ENCODE results near the gene FGF11.
A peak's percentile ranks its signal among the peaks of the same experiment; 100 is the strongest.

Gene FGF11

GRCh38 chr17:7439462-7440112, at the start of gene FGF11:
FGF11 (plus strand) TSS chr17:7439512; CDS start chr17:7439621, 109 bp downstream.
- TF ChIP-seq POLR2A (IDR thresholded peaks at IDR 0.05; ENCODE audit: low read length): no peak
- TF ChIP-seq GATA1 (IDR thresholded peaks at IDR 0.05; ENCODE audit: low read depth, low read length): no peak
- no peak for DNase-seq

GRCh38 chr17:7389924-7390910, 49.1 kb upstream of the FGF11 start:
- DNase-seq: no peak
- TF ChIP-seq GATA1 (IDR thresholded peaks at IDR 0.05; ENCODE audit: low read depth, low read length) (no peak), POLR2A (IDR thresholded peaks at IDR 0.05; ENCODE audit: low read length) (no peak)

- no peak for DNase-seq
Measured at GRCh38 chr17:7391307-7391706, 48.0 kb upstream of the FGF11 start.

GRCh38 chr17:7392696-7393612, 46.4 kb upstream of the FGF11 start:
- DNase-seq: no peak
- TF ChIP-seq GATA1 (IDR thresholded peaks at IDR 0.05; ENCODE audit: low read depth, low read length) (no peak), POLR2A (IDR thresholded peaks at IDR 0.05; ENCODE audit: low read length) (no peak)

More at GRCh38 chr17:7391307-7391706, 48.0 kb upstream of the FGF11 start:
- TF ChIP-seq GATA1 (IDR thresholded peaks at IDR 0.05; ENCODE audit: low read depth, low read length): no peak
- TF ChIP-seq POLR2A (IDR thresholded peaks at IDR 0.05; ENCODE audit: low read length): no peak

- DNase-seq: peak in 1 of 2 experiments; percentile 64
- TF ChIP-seq POLR2A (IDR thresholded peaks at IDR 0.05; ENCODE audit: low read length): no peak
- no peak for TF ChIP-seq GATA1 (IDR thresholded peaks at IDR 0.05; ENCODE audit: low read depth, low read length)
Measured at GRCh38 chr17:7393613-7394451, 45.5 kb upstream of the FGF11 start.

- peak; percentile 83 to 90 for DNase-seq
- TF ChIP-seq GATA1 (IDR thresholded peaks at IDR 0.05; ENCODE audit: low read depth, low read length) (no peak), POLR2A (IDR thresholded peaks at IDR 0.05; ENCODE audit: low read length) (peak; percentile 88)
Measured at GRCh38 chr17:7394452-7395191, 44.7 kb upstream of the FGF11 start, which contains the start of gene PLSCR3. PLSCR3 (minus strand) TSS chr17:7394525; CDS start chr17:7394110, 415 bp downstream.

GRCh38 chr17:7396147-7396546, 43.2 kb upstream of the FGF11 start:
- TF ChIP-seq POLR2A (IDR thresholded peaks at IDR 0.05; ENCODE audit: low read length) (no peak), GATA1 (IDR thresholded peaks at IDR 0.05; ENCODE audit: low read depth, low read length) (no peak)
- DNase-seq: no peak

- no peak for DNase-seq
Measured at GRCh38 chr17:7398612-7399011, 40.7 kb upstream of the FGF11 start.

GRCh38 chr17:7403043-7403726, 36.1 kb upstream of the FGF11 start:
- TF ChIP-seq POLR2A (IDR thresholded peaks at IDR 0.05; ENCODE audit: low read length) (no peak), GATA1 (IDR thresholded peaks at IDR 0.05; ENCODE audit: low read depth, low read length) (no peak)
- DNase-seq: peak; percentile 54 to 73

More at GRCh38 chr17:7398612-7399011, 40.7 kb upstream of the FGF11 start:
- TF ChIP-seq GATA1 (IDR thresholded peaks at IDR 0.05; ENCODE audit: low read depth, low read length): no peak
- TF ChIP-seq POLR2A (IDR thresholded peaks at IDR 0.05; ENCODE audit: low read length): no peak

GRCh38 chr17:7403727-7403976, 35.7 kb upstream of the FGF11 start:
- DNase-seq: no peak
- TF ChIP-seq GATA1 (IDR thresholded peaks at IDR 0.05; ENCODE audit: low read depth, low read length) (no peak), POLR2A (IDR thresholded peaks at IDR 0.05; ENCODE audit: low read length) (no peak)

- peak; percentile 99 for DNase-seq
- TF ChIP-seq GATA1 (IDR thresholded peaks at IDR 0.05; ENCODE audit: low read depth, low read length) (no peak), POLR2A (IDR thresholded peaks at IDR 0.05; ENCODE audit: low read length) (peak; percentile 83)
Measured at GRCh38 chr17:7403977-7404736, 35.2 kb upstream of the FGF11 start, which contains the start of gene TMEM256. TMEM256 (minus strand) TSS chr17:7404097; CDS start chr17:7404084, 13 bp downstream.

Data from erythroblast (primary cell).